BLaER1 treated with 17β-estradiol and CSF1 and Interleukin-3, amounts not matched to agents 10 nM and 100 nM (cell line): ENCODE measurements around the gene PRDX5.

ENCODE experiments used
- H3K27ac ChIP-seq, 11 experiments: shearing (Covaris generic); formaldehyde crosslinking; 2 replicates each; pipeline ENCODE4 v1.8.1; 2022
- H3K27me3 ChIP-seq, 11 experiments: shearing (Covaris generic); formaldehyde crosslinking; 2 replicates each; pipeline ENCODE4 v1.8.1; 2022
- H3K36me3 ChIP-seq, 11 experiments: shearing (Covaris generic); formaldehyde crosslinking; 2 replicates each; pipeline ENCODE4 v1.8.1; 2022
- H3K4me1 ChIP-seq, 10 experiments: shearing (Covaris generic); formaldehyde crosslinking; 2 replicates each; pipeline ENCODE4 v1.8.1; 2022
- H3K4me2 ChIP-seq, 11 experiments: shearing (Covaris generic); formaldehyde crosslinking; 2 replicates each; pipeline ENCODE4 v1.8.1; 2022
- H3K4me3 ChIP-seq, 10 experiments: shearing (Covaris generic); formaldehyde crosslinking; 2 replicates each; pipeline ENCODE4 v1.8.1; 2022
- H3K9ac ChIP-seq, 11 experiments: shearing (Covaris generic); formaldehyde crosslinking; 2 replicates each; pipeline ENCODE4 v1.8.1; 2022
- H3K9me3 ChIP-seq, 11 experiments: shearing (Covaris generic); formaldehyde crosslinking; replicated peaks in 1 of 11; 2 replicates each; pipeline ENCODE4 v1.8.1; 2022
- H4K20me1 ChIP-seq, 11 experiments: shearing (Covaris generic); formaldehyde crosslinking; 2 replicates each; pipeline ENCODE4 v1.8.1; 2022
- Cebpa-rat ChIP-seq, 11 experiments: shearing (Covaris generic); IDR thresholded peaks; 2 replicates each; pipeline ENCODE4 v1.8.1; 2022

Gene PRDX5

GRCh38 chr11:64317961-64318765 lies at the start of gene PRDX5:
Gene PRDX5, plus strand, starts transcription at chr11:64318121. Its CDS starts 95 bp downstream, at chr11:64318216.
- Histone ChIP-seq H3K9ac (peak within 1 kb of the TSS; percentile 81 to 94 (median 85)), H3K4me1 (peaks cover 31 to 66% (median 44%) of the 10 kb centered on the region in 10 experiments), H3K4me3 (peak within 1 kb of the TSS; percentile 73 to 92 (median 81))

GRCh38 chr11:64268893-64269539 lies 48.9 kb upstream of the PRDX5 start:
- H3K27me3 ChIP-seq, result no peaks in the 10 kb centered on the region
- peaks cover 0 to 20% (median 0%) of the 10 kb centered on the region in 11 experiments; a peak in 3 of 22 replicates for H4K20me1 ChIP-seq
- peak overlapping the region; percentile 68 to 82 (median 74) for H3K4me3 ChIP-seq
- peak in 1 of 11 experiments; percentile 9; a peak in 1 of 22 replicates for TF ChIP-seq Cebpa-rat (IDR thresholded peaks at IDR 0.05)
- H3K9ac ChIP-seq, result peak overlapping the region; percentile 88 to 96 (median 92)
- peak overlapping the region; percentile 87 to 98 (median 96) for H3K27ac ChIP-seq
- H3K4me2 ChIP-seq, result peak overlapping the region; percentile 83 to 99 (median 96)
- H3K9me3 ChIP-seq, result no peaks in the 10 kb centered on the region
- peaks cover 1 to 45% (median 29%) of the 10 kb centered on the region in 11 experiments; a peak in 16 of 22 replicates for H3K36me3 ChIP-seq
- peaks cover 62 to 74% (median 68%) of the 10 kb centered on the region in 10 experiments for H3K4me1 ChIP-seq

More at GRCh38 chr11:64317961-64318765, at the start of gene PRDX5:
- H3K9me3 ChIP-seq, result no peaks in the 10 kb centered on the region
- peaks cover 33 to 62% (median 47%) of the 10 kb centered on the region in 11 experiments for H3K36me3 ChIP-seq
- H3K4me2 ChIP-seq, result peak within 1 kb of the TSS; percentile 86 to 97 (median 94)
- peak within 1 kb of the TSS; percentile 86 to 94 (median 89) for H3K27ac ChIP-seq
- peaks cover 8 to 40% (median 33%) of the 10 kb centered on the region in 11 experiments; a peak in 19 of 22 replicates for H4K20me1 ChIP-seq
- no peaks in the 10 kb centered on the region for H3K27me3 ChIP-seq
- TF ChIP-seq Cebpa-rat (IDR thresholded peaks at IDR 0.05), result peak in 8 of 11 experiments; percentile 25 to 76 (median 49); a peak in 9 of 22 replicates

- TF ChIP-seq Cebpa-rat (IDR thresholded peaks at IDR 0.05), result peak in 9 of 11 experiments; percentile 28 to 92 (median 73); a peak in 15 of 22 replicates
- peak overlapping the region; percentile 68 to 82 (median 74) for H3K4me3 ChIP-seq
- no peaks in the 10 kb centered on the region for H3K27me3 ChIP-seq
- peak overlapping the region; percentile 87 to 98 (median 96) for H3K27ac ChIP-seq
- H3K9me3 ChIP-seq, result no peaks in the 10 kb centered on the region
- peak overlapping the region; percentile 88 to 96 (median 92) for H3K9ac ChIP-seq
- peaks cover 0 to 42% (median 23%) of the 10 kb centered on the region in 11 experiments; a peak in 13 of 22 replicates for H3K36me3 ChIP-seq
- peaks cover 0 to 14% (median 0%) of the 10 kb centered on the region in 11 experiments; a peak in 2 of 22 replicates for H4K20me1 ChIP-seq
- H3K4me2 ChIP-seq, result peak overlapping the region; percentile 87 to 99 (median 96)
- H3K4me1 ChIP-seq, result peaks cover 55 to 67% (median 61%) of the 10 kb centered on the region in 10 experiments
Observed at GRCh38 chr11:64269540-64270220, 48.2 kb upstream of the PRDX5 start.

- TF ChIP-seq Cebpa-rat (IDR thresholded peaks at IDR 0.05), result no peak
- no peak overlapping the region for H3K27ac ChIP-seq
- no peaks in the 10 kb centered on the region for H3K27me3 ChIP-seq
- H4K20me1 ChIP-seq, result peaks cover 0 to 8% (median 0%) of the 10 kb centered on the region in 11 experiments; a peak in 2 of 22 replicates
- no peak overlapping the region for H3K4me2 ChIP-seq
- H3K4me1 ChIP-seq, result peaks cover 22 to 44% (median 26%) of the 10 kb centered on the region in 10 experiments
- H3K4me3 ChIP-seq, result no peak overlapping the region
- no peaks in the 10 kb centered on the region for H3K9me3 ChIP-seq
- 0 out of 22 replicates have a peak overlapping the region, but pooled peaks of 1 of the 11 experiments have one; percentile 18 for H3K9ac ChIP-seq
- peaks cover 17 to 62% (median 39%) of the 10 kb centered on the region in 11 experiments; a peak in 21 of 22 replicates for H3K36me3 ChIP-seq
Observed at GRCh38 chr11:64275031-64275800, 42.7 kb upstream of the PRDX5 start.

GRCh38 chr11:64275841-64276240 lies 42.1 kb upstream of the PRDX5 start:
- H3K36me3 ChIP-seq, result peaks cover 17 to 63% (median 39%) of the 10 kb centered on the region in 11 experiments; a peak in 21 of 22 replicates
- H3K4me1 ChIP-seq, result peaks cover 22 to 44% (median 26%) of the 10 kb centered on the region in 10 experiments
- 0 out of 22 replicates have a peak overlapping the region, but pooled peaks of 1 of the 11 experiments have one; percentile 18 for H3K9ac ChIP-seq
- 0 out of 22 replicates have a peak overlapping the region, but pooled peaks of 1 of the 11 experiments have one; percentile 63 for H3K4me2 ChIP-seq
- no peak overlapping the region for H3K27ac ChIP-seq
- H3K9me3 ChIP-seq, result no peaks in the 10 kb centered on the region
- no peak for TF ChIP-seq Cebpa-rat (IDR thresholded peaks at IDR 0.05)
- peaks cover 0 to 8% (median 0%) of the 10 kb centered on the region in 11 experiments; a peak in 2 of 22 replicates for H4K20me1 ChIP-seq
- H3K27me3 ChIP-seq, result no peaks in the 10 kb centered on the region
- no peak overlapping the region for H3K4me3 ChIP-seq

- Histone ChIP-seq H3K9ac (peak overlapping the region; percentile 6 to 62 (median 53); a peak in 19 of 22 replicates), H3K4me3 (no peak overlapping the region), H3K9me3 (no peaks in the 10 kb centered on the region), H3K27ac (peak overlapping the region in 5 of 11 experiments; percentile 6 to 47 (median 28); a peak in 5 of 22 replicates), H4K20me1 (peaks cover 0 to 8% (median 0%) of the 10 kb centered on the region in 11 experiments; a peak in 2 of 22 replicates), H3K4me2 (peak overlapping the region; percentile 37 to 73 (median 66); a peak in 20 of 22 replicates), H3K36me3 (peaks cover 17 to 73% (median 40%) of the 10 kb centered on the region in 11 experiments; a peak in 21 of 22 replicates), H3K4me1 (peaks cover 18 to 40% (median 22%) of the 10 kb centered on the region in 10 experiments), H3K27me3 (no peaks in the 10 kb centered on the region)
- TF ChIP-seq Cebpa-rat (IDR thresholded peaks at IDR 0.05), result no peak
Observed at GRCh38 chr11:64276653-64277431, 41.1 kb upstream of the PRDX5 start.
